NB4 (cell line): ENCODE data around the gene LYSMD2.

ENCODE experiments used
- CTCF ChIP-seq: IDR thresholded peaks from one replicate; pipeline ENCODE4 v1.5.1; 2012; ENCODE audit warnings: low read depth, low read length
- POLR2A ChIP-seq: IDR thresholded peaks from 2 replicates; pipeline ENCODE4 v1.6.1; 2011; ENCODE audit warnings: mild to moderate bottlenecking; ENCODE audit not compliant: insufficient read length; ENCODE audit errors: extremely low read depth
- TF ChIP-seq, protein P1 (sequence below): IDR thresholded peaks from 2 replicates; pipeline ENCODE4 v1.6.1; 2011; ENCODE audit warnings: low read depth, low read length

- no peak for TF ChIP-seq POLR2A
- TF ChIP-seq CTCF = no peak
- TF ChIP-seq, protein P1, sequence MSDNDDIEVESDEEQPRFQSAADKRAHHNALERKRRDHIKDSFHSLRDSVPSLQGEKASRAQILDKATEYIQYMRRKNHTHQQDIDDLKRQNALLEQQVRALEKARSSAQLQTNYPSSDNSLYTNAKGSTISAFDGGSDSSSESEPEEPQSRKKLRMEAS = no peak
Observed at GRCh38 chr15:51688863-51689262, 48.6 kb downstream of the LYSMD2 start.
